ENCODE data around the gene BRF1.

- TF ChIP-seq CTCF (IDR thresholded peaks at IDR 0.05; ENCODE audit: insufficient read depth, low read length, poor library complexity, severe bottlenecking): no peak
- TF ChIP-seq EZH2phosphoT487 (conservative IDR thresholded peaks at IDR 0.05; ENCODE audit: low read length): no peak
These were observed 16.2 kb upstream of the BRF1 start for GRCh38 chr14:105316968-105317510.

Data from SU-DHL-6 (cell line).